BJ (cell line): ENCODE measurements around the gene BHLHE23. TPM values are rescaled to one million over a fixed set of nuclear protein-coding genes. Genes with fewer than 3 reads are reported as not detected.

ENCODE experiments used
- CTCF ChIA-PET: fragments of 350-600 bp; formaldehyde crosslinking; extraction: SDS; loops from one replicate; lab custom pipeline; 2021; ENCODE audit warnings: antibody characterized with exemption, inconsistent platforms; lab: Yijun Ruan, JAX
- POLR2A ChIA-PET: fragments of 300-600 bp; sonication (Branson Sonifier 250); formaldehyde crosslinking; extraction: SDS; loops from one replicate; lab custom pipeline; 2021; ENCODE audit warnings: antibody characterized with exemption; lab: Charles Lee
- DNase-seq: peaks from one replicate; pipeline ENCODE4 v3.0.0-alpha.2; 2011; ENCODE audit warnings: low read depth
- H3K27me3 ChIP-seq: 2 replicates; pipeline ENCODE4 v1.6.0; 2011; ENCODE audit warnings: low read length; ENCODE audit not compliant: control insufficient read depth, insufficient read depth
- H3K36me3 ChIP-seq: 2 replicates; pipeline ENCODE4 v1.5.1; 2011; ENCODE audit warnings: low read length; ENCODE audit not compliant: control insufficient read depth, insufficient read depth
- H3K4me3 ChIP-seq: 2 replicates; pipeline ENCODE4 v1.5.1; 2011; ENCODE audit warnings: low read depth, mild to moderate bottlenecking, control low read depth, low read length
- CTCF ChIP-seq: IDR thresholded peaks from 2 replicates; pipeline ENCODE4 v1.5.1; 2011; ENCODE audit warnings: low read depth, mild to moderate bottlenecking, control low read depth, inconsistent platforms, low read length, moderate library complexity; ENCODE audit not compliant: insufficient read depth
- polyA plus RNA-seq: library from polyadenylated mRNA; depleted of rRNA; stranded (reverse); fragments of >200 nt; gene quantifications from 2 replicates; pipeline ENCODE4 v1.2.3, GENCODE V29; 2011

The BHLHE23 gene
- polyA plus RNA-seq, 1 experiment: not detected

- POLR2A ChIA-PET: no interaction called here
- no peak for DNase-seq
- Histone ChIP-seq H3K36me3 (no peaks in the 10 kb centered on the region), H3K4me3 (no peak overlapping the region), H3K27me3 (peaks cover 57% of the 10 kb centered on the region)
- CTCF ChIA-PET: no interaction called here
- no peak for TF ChIP-seq CTCF
Measured at GRCh38 chr20:63016514-63017075, 9.8 kb upstream of the BHLHE23 start.

- DNase-seq: no peak
- no peak for TF ChIP-seq CTCF
- Histone ChIP-seq H3K27me3 (peaks cover 52% of the 10 kb centered on the region), H3K36me3 (no peaks in the 10 kb centered on the region), H3K4me3 (no peak overlapping the region)
- ChIA-PET CTCF (interaction anchor here (1.6 to 2.0 kb wide), 2 partner anchors 41 to 45 kb away, joined by 4 to 5 read pairs; no protein-coding TSS in a partner anchor), POLR2A (no interaction called here)
Measured at GRCh38 chr20:63015662-63016361, 9.0 kb upstream of the BHLHE23 start.

GRCh38 chr20:63015147-63015661 is 8.4 kb upstream of the BHLHE23 start:
- CTCF ChIA-PET: interaction anchor here (1.6 to 2.0 kb wide), 2 partner anchors 40 to 45 kb away, joined by 4 to 5 read pairs; no protein-coding TSS in a partner anchor
- H3K27me3 ChIP-seq: peaks cover 50% of the 10 kb centered on the region
- no peak for TF ChIP-seq CTCF
- H3K36me3 ChIP-seq: no peaks in the 10 kb centered on the region
- no peak overlapping the region for H3K4me3 ChIP-seq
- POLR2A ChIA-PET: no interaction called here
- DNase-seq: no peak

GRCh38 chr20:63014710-63015109 is 7.9 kb upstream of the BHLHE23 start:
- TF ChIP-seq CTCF: no peak
- ChIA-PET CTCF (interaction anchor here (1.6 to 2.0 kb wide), 2 partner anchors 40 to 44 kb away, joined by 4 to 5 read pairs; no protein-coding TSS in a partner anchor), POLR2A (no interaction called here)
- DNase-seq: no peak
- peaks cover 52% of the 10 kb centered on the region for H3K27me3 ChIP-seq
- no peak overlapping the region for H3K4me3 ChIP-seq
- no peaks in the 10 kb centered on the region for H3K36me3 ChIP-seq

GRCh38 chr20:63014287-63014686 is 7.5 kb upstream of the BHLHE23 start:
- ChIA-PET CTCF (interaction anchor here (1.6 to 2.0 kb wide), 2 partner anchors 39 to 44 kb away, joined by 4 to 5 read pairs; no protein-coding TSS in a partner anchor), POLR2A (no interaction called here)
- Histone ChIP-seq H3K4me3 (no peak overlapping the region), H3K27me3 (peaks cover 55% of the 10 kb centered on the region), H3K36me3 (no peaks in the 10 kb centered on the region)
- DNase-seq: no peak
- TF ChIP-seq CTCF: no peak
